PC-3 (cell line): Measurements from ENCODE around the gene NR5A2.

Source experiments
- EZH2 ChIP-seq: fragments of 300-600 bp; sonication (generic); IDR thresholded peaks from one replicate; pipeline ENCODE4 v1.6.1; 2017; ENCODE audit warnings: antibody characterized with exemption, mild to moderate bottlenecking, low read length; ENCODE audit not compliant: unreplicated experiment
- TF ChIP-seq, protein P1 (sequence below): fragments of 300-600 bp; sonication (generic); conservative IDR thresholded peaks from 2 replicates; pipeline ENCODE4 v1.5.1; 2017; ENCODE audit warnings: antibody characterized with exemption, low read depth, mild to moderate bottlenecking, low read length

DNA sequence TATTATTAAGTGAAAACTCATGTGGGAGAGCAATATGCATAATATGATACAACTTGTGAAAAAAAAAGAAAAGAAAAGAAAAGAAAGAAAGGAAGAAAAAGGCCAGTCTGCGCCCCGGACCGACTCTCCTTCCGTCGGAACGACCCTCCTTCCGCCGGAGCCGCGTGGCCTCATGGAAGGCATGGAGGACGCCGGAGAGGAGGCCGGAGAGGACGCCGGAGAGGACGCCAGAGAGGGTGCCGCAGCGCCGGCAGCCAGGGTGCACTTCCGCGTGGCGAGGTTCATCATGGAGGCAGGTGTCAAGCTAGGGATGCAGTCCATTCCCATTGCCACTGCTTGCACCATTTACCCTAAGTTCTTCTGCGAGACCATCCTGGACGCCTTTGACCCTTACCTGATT, 185.9 kb downstream of the NR5A2 start:
- TF ChIP-seq, protein P1, sequence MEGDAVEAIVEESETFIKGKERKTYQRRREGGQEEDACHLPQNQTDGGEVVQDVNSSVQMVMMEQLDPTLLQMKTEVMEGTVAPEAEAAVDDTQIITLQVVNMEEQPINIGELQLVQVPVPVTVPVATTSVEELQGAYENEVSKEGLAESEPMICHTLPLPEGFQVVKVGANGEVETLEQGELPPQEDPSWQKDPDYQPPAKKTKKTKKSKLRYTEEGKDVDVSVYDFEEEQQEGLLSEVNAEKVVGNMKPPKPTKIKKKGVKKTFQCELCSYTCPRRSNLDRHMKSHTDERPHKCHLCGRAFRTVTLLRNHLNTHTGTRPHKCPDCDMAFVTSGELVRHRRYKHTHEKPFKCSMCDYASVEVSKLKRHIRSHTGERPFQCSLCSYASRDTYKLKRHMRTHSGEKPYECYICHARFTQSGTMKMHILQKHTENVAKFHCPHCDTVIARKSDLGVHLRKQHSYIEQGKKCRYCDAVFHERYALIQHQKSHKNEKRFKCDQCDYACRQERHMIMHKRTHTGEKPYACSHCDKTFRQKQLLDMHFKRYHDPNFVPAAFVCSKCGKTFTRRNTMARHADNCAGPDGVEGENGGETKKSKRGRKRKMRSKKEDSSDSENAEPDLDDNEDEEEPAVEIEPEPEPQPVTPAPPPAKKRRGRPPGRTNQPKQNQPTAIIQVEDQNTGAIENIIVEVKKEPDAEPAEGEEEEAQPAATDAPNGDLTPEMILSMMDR: no peak
- no peak for TF ChIP-seq EZH2
